ENCODE data around the gene ADGRV1. TPM values are rescaled to one million over a fixed set of nuclear protein-coding genes. Genes with fewer than 3 reads are reported as not detected.

ADGRV1 gene
- total RNA-seq, 1 experiment from 2014 or later, result not detected

DNA sequence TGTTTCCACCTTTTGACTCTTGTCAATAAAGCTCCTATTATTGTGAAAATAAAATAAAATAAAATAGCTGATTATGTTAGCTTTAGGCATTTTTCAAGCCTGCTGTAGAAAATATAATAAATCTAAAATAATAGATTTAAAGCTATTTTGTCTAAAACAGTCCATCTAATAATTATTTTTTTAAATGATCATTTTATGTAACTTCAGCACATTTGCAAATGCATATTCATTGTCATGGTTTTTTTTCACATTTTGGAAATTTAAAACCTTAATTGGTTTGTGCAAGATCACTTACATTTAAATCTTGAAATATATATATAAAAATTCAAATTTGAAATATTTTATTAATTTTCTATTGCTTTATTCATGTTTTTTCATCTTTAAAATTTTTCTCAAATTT is 159.8 kb downstream of the ADGRV1 start:
- POLR2A ChIA-PET, result no interaction called here
- no peak for DNase-seq (ENCODE audit: unreplicated experiment)
- H3K36me3 Mint-ChIP-seq (ENCODE audit: insufficient read depth, unreplicated experiment), result no peaks in the 10 kb centered on the region
- intact Hi-C loops (cut with micrococcal nuclease), result no loop called here
- no peak for TF ChIP-seq CTCF (IDR thresholded peaks at IDR 0.05; ENCODE audit: unreplicated experiment)
- no peaks in the 10 kb centered on the region for H3K4me1 Mint-ChIP-seq (ENCODE audit: insufficient read depth, unreplicated experiment)
- H3K9me3 Mint-ChIP-seq (ENCODE audit: unreplicated experiment), result no peaks in the 10 kb centered on the region
- no peak overlapping the region for H3K27ac Mint-ChIP-seq (ENCODE audit: low read depth, unreplicated experiment)
- peaks cover 66% of the 10 kb centered on the region for H3K27me3 Mint-ChIP-seq (ENCODE audit: insufficient read depth, unreplicated experiment)
- BruUV-seq (replicated peaks), result no TSS peak
- no peak overlapping the region for H3K4me3 Mint-ChIP-seq (ENCODE audit: unreplicated experiment)
- CTCF ChIA-PET, result interaction anchor here (0.7 to 1.2 kb wide), 4 partner anchors 9 to 701 kb away, joined by 3 to 4 read pairs (median 3); no protein-coding TSS in a partner anchor

- no peaks in the 10 kb centered on the region for H3K36me3 Mint-ChIP-seq (ENCODE audit: insufficient read depth, unreplicated experiment)
- no peaks in the 10 kb centered on the region for H3K9me3 Mint-ChIP-seq (ENCODE audit: unreplicated experiment)
- intact Hi-C loops (cut with micrococcal nuclease), result no loop called here
- ChIA-PET CTCF (interaction anchor here (0.6 to 2.1 kb wide), 2 partner anchors 30 to 44 kb away, joined by 3 to 10 read pairs; no protein-coding TSS in a partner anchor), POLR2A (no interaction called here)
- peaks cover 81% of the 10 kb centered on the region for H3K27me3 Mint-ChIP-seq (ENCODE audit: insufficient read depth, unreplicated experiment)
- DNase-seq (ENCODE audit: unreplicated experiment), result no peak
- no TSS peak for BruUV-seq (replicated peaks)
- no peak for TF ChIP-seq CTCF (IDR thresholded peaks at IDR 0.05; ENCODE audit: unreplicated experiment)
- H3K27ac Mint-ChIP-seq (ENCODE audit: low read depth, unreplicated experiment), result no peak overlapping the region
- no peaks in the 10 kb centered on the region for H3K4me1 Mint-ChIP-seq (ENCODE audit: insufficient read depth, unreplicated experiment)
- H3K4me3 Mint-ChIP-seq (ENCODE audit: unreplicated experiment), result no peak overlapping the region
Observed at GRCh38 chr5:90739567-90739966, 181.0 kb downstream of the ADGRV1 start.

DNA sequence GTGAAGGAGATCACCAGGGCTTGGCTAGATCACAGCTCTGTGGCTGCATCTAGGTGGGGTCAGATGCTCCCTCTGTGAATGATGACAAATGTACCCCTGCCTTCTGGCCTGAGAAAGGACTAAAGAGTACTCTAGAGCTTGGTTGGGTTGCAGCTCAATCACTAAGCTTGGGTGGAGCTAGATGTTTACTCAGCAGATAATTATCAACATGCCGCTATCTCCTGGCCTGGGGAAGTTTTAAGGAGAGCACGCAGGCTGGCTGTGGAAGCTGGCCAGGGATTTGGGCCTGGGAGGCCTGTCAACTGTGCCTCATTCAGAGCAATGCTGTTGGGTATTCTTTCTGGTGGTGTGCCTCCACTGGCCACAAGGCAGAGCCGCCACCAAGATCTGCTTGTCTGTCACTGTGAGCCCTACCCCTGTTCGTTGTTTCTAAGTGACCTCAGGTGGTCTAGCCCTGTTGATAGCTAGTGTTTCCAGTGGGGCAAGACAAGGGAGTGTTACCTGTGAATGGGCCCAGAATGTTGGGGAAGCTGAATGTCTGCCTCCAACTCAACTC is 181.7 kb downstream of the ADGRV1 start:
- DNase-seq (ENCODE audit: unreplicated experiment), result no peak
- no peak for TF ChIP-seq CTCF (IDR thresholded peaks at IDR 0.05; ENCODE audit: unreplicated experiment)
- BruUV-seq (replicated peaks), result no TSS peak
- Mint-ChIP-seq H3K4me3 (ENCODE audit: unreplicated experiment) (no peak overlapping the region), H3K4me1 (ENCODE audit: insufficient read depth, unreplicated experiment) (no peaks in the 10 kb centered on the region), H3K9me3 (ENCODE audit: unreplicated experiment) (no peaks in the 10 kb centered on the region), H3K36me3 (ENCODE audit: insufficient read depth, unreplicated experiment) (no peaks in the 10 kb centered on the region), H3K27ac (ENCODE audit: low read depth, unreplicated experiment) (no peak overlapping the region), H3K27me3 (ENCODE audit: insufficient read depth, unreplicated experiment) (peaks cover 79% of the 10 kb centered on the region)
- CTCF ChIA-PET, result interaction anchor here (0.6 to 2.1 kb wide), 2 partner anchors 43 to 1683 kb away, joined by 4 to 10 read pairs; no protein-coding TSS in a partner anchor
- POLR2A ChIA-PET, result no interaction called here
- intact Hi-C loops (cut with micrococcal nuclease), result no loop called here

DNA sequence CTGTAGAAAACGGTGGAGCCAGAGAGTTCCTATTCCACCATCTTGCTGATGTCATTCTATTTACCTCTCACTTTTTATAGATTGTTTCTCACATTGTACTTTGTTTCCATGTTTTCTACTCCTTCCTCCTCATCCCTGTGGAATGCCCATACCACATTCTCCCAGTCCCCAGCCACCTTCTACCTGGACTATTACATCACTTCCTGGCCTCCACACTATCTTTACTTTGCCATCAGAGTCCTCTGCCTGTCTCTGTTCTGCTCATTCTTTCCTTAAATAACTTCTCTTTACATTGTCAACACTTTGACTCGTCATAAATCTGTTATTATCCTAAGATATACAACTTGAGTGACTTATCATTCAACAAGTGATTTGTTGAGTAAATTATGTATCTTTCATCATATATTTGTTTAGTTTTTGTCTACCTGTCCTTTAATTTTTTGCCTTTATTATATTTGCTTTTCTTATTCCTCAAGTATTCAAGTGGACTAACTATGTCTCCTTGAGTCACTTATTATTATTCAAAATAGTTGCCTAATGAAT is 182.5 kb downstream of the ADGRV1 start:
- peaks cover 79% of the 10 kb centered on the region for H3K27me3 Mint-ChIP-seq (ENCODE audit: insufficient read depth, unreplicated experiment)
- no peak overlapping the region for H3K27ac Mint-ChIP-seq (ENCODE audit: low read depth, unreplicated experiment)
- H3K4me3 Mint-ChIP-seq (ENCODE audit: unreplicated experiment), result no peak overlapping the region
- CTCF ChIA-PET, result no interaction called here
- H3K36me3 Mint-ChIP-seq (ENCODE audit: insufficient read depth, unreplicated experiment), result no peaks in the 10 kb centered on the region
- H3K9me3 Mint-ChIP-seq (ENCODE audit: unreplicated experiment), result no peaks in the 10 kb centered on the region
- no peak for TF ChIP-seq CTCF (IDR thresholded peaks at IDR 0.05; ENCODE audit: unreplicated experiment)
- intact Hi-C loops (cut with micrococcal nuclease), result no loop called here
- BruUV-seq (replicated peaks), result no TSS peak
- DNase-seq (ENCODE audit: unreplicated experiment), result no peak
- H3K4me1 Mint-ChIP-seq (ENCODE audit: insufficient read depth, unreplicated experiment), result no peaks in the 10 kb centered on the region
- POLR2A ChIA-PET, result no interaction called here
